ENCODE results near the gene SGO1. TPM values are rescaled to one million over a fixed set of nuclear protein-coding genes. Genes with fewer than 3 reads are reported as not detected.

The SGO1 gene
- total RNA-seq, 2 donors from 2014 or later, result 25.1 to 44.8 TPM

DNA sequence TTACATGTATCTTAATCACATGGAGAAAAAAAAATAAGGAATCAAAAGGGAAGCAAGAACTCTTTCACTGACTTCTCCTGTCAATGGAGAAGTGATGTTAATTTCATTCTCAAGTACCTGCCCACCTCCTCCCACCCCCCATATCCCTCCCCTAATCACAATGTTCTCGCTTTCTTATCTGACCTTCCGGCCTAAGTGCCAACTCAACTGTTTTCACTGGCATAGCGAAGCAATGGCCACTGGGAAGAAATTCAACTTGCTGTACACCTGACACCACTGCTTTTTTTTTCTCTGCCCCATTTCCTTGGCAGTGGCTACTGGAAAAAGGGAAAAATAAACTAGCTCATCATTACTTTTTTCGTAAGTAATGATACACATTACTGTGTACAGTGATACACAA, 3.8 kb downstream of the SGO1 start:
- Histone ChIP-seq H3K9me3 (ENCODE audit: control insufficient read depth, low read length) (no peaks in the 10 kb centered on the region), H3K4me3 (ENCODE audit: low read length) (no peak overlapping the region), H3K9ac (ENCODE audit: extremely low read depth, low read length, poor library complexity, severe bottlenecking) (no peak overlapping the region), H3K4me1 (ENCODE audit: control insufficient read depth, insufficient read depth, low read length) (no peaks in the 10 kb centered on the region), H3K27me3 (ENCODE audit: control insufficient read depth, insufficient read depth, low read length, poor library complexity, severe bottlenecking) (no peaks in the 10 kb centered on the region), H3K36me3 (ENCODE audit: control insufficient read depth, insufficient read depth, low read length) (peaks cover 50% of the 10 kb centered on the region), H3K27ac (ENCODE audit: low read depth, low read length) (no peak overlapping the region)
- no peaks in the 10 kb centered on the region for H3K27me3 Mint-ChIP-seq (ENCODE audit: insufficient read depth)
- no peak overlapping the region for H3K4me3 Mint-ChIP-seq
- peaks cover 6% of the 10 kb centered on the region for H3K4me1 Mint-ChIP-seq
- peaks cover 37% of the 10 kb centered on the region for H3K36me3 Mint-ChIP-seq (ENCODE audit: low read depth)
- WGBS, 2 experiments (ENCODE audit: insufficient coverage in 1 of 2, insufficient read length in 1 of 2), result 86 to 97% methylated on average over 1 to 4 of the region's 4 CpGs
- H3K27ac Mint-ChIP-seq, result no peak overlapping the region
- TF ChIP-seq, protein P1, sequence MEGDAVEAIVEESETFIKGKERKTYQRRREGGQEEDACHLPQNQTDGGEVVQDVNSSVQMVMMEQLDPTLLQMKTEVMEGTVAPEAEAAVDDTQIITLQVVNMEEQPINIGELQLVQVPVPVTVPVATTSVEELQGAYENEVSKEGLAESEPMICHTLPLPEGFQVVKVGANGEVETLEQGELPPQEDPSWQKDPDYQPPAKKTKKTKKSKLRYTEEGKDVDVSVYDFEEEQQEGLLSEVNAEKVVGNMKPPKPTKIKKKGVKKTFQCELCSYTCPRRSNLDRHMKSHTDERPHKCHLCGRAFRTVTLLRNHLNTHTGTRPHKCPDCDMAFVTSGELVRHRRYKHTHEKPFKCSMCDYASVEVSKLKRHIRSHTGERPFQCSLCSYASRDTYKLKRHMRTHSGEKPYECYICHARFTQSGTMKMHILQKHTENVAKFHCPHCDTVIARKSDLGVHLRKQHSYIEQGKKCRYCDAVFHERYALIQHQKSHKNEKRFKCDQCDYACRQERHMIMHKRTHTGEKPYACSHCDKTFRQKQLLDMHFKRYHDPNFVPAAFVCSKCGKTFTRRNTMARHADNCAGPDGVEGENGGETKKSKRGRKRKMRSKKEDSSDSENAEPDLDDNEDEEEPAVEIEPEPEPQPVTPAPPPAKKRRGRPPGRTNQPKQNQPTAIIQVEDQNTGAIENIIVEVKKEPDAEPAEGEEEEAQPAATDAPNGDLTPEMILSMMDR (conservative IDR thresholded peaks at IDR 0.05), result no peak
- no peaks in the 10 kb centered on the region for H3K9me3 Mint-ChIP-seq
- no peak for DNase-seq

DNA sequence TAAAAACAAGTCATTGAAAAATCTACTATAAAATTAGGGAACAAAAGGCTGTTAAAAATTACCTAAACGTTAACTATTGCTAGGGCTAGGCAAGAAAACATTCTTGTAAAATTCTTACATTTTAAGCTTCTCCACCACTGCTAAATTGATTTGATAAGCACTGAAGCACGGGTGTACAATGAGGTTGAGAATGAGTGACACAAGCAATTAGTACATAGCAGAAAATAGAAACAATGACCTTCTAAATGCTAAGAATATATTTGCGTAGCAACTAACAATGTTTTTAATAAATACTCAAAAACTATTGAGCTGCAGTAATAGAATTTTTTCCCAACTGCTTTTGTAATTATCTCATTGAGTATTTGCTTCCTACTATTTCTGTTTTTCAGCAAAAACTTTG, 4.7 kb downstream of the SGO1 start:
- Mint-ChIP-seq H3K27ac (no peak overlapping the region), H3K27me3 (ENCODE audit: insufficient read depth) (no peaks in the 10 kb centered on the region), H3K4me1 (peaks cover 6% of the 10 kb centered on the region), H3K36me3 (ENCODE audit: low read depth) (peaks cover 37% of the 10 kb centered on the region), H3K9me3 (no peaks in the 10 kb centered on the region), H3K4me3 (no peak overlapping the region)
- TF ChIP-seq, protein P1 (conservative IDR thresholded peaks at IDR 0.05), result no peak
- DNase-seq, result no peak
- Histone ChIP-seq H3K27ac (ENCODE audit: low read depth, low read length) (no peak overlapping the region), H3K4me3 (ENCODE audit: low read length) (no peak overlapping the region), H3K9ac (ENCODE audit: extremely low read depth, low read length, poor library complexity, severe bottlenecking) (no peak overlapping the region), H3K27me3 (ENCODE audit: control insufficient read depth, insufficient read depth, low read length, poor library complexity, severe bottlenecking) (no peaks in the 10 kb centered on the region), H3K9me3 (ENCODE audit: control insufficient read depth, low read length) (no peaks in the 10 kb centered on the region), H3K36me3 (ENCODE audit: control insufficient read depth, insufficient read depth, low read length) (peaks cover 56% of the 10 kb centered on the region), H3K4me1 (ENCODE audit: control insufficient read depth, insufficient read depth, low read length) (no peaks in the 10 kb centered on the region)
- WGBS, 2 experiments (ENCODE audit: insufficient coverage in 1 of 2, insufficient read length in 1 of 2), result 96% methylated on average over 3 of the region's 3 CpGs; no CpG with 5 or more reads in 1 of the 2 experiments

DNA sequence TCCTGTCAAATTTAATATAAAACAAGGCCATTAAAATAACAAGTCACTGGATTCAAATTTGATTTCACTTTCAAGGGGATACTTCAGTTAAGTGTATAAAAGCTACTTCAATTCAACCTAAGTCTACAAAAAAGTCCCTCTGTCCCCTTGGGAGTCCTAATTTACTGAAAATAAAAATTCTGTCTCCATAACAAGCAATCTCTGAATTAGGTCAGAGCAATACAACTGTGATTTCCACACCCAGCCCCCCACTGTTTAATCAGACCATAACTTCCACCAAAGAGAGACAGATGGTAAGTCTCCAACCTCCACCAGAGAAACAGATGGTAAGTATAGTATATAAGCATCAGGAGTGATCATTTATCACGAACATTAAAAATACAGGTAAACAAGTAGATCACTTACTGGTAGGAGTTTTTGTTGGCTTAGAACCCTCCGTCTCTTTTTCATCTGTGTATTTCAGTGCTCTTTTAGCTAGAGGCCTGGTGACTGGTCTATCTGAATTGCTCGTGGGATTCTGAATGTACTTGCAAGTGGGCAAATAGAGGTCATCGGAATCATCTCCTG, 12.1 kb downstream of the SGO1 start:
- H3K27ac ChIP-seq (ENCODE audit: low read depth, low read length), result no peak overlapping the region
- H3K4me1 ChIP-seq (ENCODE audit: control insufficient read depth, insufficient read depth, low read length), result no peaks in the 10 kb centered on the region
- no peaks in the 10 kb centered on the region for H3K9me3 ChIP-seq (ENCODE audit: control insufficient read depth, low read length)
- no peak overlapping the region for H3K4me3 ChIP-seq (ENCODE audit: low read length)
- 95% methylated on average over 4 of the region's 4 CpGs for WGBS, 2 experiments (ENCODE audit: insufficient coverage in 1 of 2, insufficient read length in 1 of 2)
- DNase-seq, result no peak
- Mint-ChIP-seq H3K4me3 (no peak overlapping the region), H3K9me3 (no peaks in the 10 kb centered on the region), H3K36me3 (ENCODE audit: low read depth) (peaks cover 51% of the 10 kb centered on the region), H3K27me3 (ENCODE audit: insufficient read depth) (no peaks in the 10 kb centered on the region), H3K4me1 (no peaks in the 10 kb centered on the region), H3K27ac (peak overlapping the region; percentile 67)
- H3K9ac ChIP-seq (ENCODE audit: extremely low read depth, low read length, poor library complexity, severe bottlenecking), result no peak overlapping the region
- peaks cover 83% of the 10 kb centered on the region for H3K36me3 ChIP-seq (ENCODE audit: control insufficient read depth, insufficient read depth, low read length)
- TF ChIP-seq, protein P1 (conservative IDR thresholded peaks at IDR 0.05), result no peak
- H3K27me3 ChIP-seq (ENCODE audit: control insufficient read depth, insufficient read depth, low read length, poor library complexity, severe bottlenecking), result no peaks in the 10 kb centered on the region
